ELF-1 (cell line): ENCODE measurements around the gene HOXB7.

ENCODE experiments used
- DNase-seq: peaks from one replicate; pipeline ENCODE4 v3.0.0-alpha.2; 2016; ENCODE audit warnings: low read depth, low spot score

Gene HOXB7

DNA sequence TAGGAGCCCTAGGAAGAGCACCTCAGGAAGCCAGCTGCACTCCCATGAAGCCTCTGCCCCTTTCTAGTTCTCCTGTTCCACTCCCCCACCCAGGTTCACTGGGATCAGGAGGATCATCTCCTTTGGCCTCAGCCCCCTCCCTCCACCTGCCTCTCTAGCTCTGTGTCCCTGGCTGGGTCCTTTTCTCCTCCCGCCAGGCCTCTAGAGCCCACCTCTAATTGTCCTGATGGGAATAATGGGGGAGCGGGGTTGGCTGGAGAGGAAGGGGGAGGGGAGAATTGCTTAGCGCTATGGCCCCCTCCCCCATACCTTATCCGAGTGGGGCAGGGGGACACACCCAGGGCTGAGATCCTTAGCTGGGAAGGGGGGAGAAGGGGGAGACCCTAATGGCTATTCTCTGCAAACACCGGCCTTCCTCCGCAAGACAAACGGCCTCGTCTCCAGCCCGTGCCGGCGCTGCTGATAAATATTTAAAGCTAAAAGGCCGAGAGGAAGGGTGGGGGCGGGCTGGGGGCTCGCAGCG lies 997 bp downstream of the HOXB7 start:
- DNase-seq: no peak

DNA sequence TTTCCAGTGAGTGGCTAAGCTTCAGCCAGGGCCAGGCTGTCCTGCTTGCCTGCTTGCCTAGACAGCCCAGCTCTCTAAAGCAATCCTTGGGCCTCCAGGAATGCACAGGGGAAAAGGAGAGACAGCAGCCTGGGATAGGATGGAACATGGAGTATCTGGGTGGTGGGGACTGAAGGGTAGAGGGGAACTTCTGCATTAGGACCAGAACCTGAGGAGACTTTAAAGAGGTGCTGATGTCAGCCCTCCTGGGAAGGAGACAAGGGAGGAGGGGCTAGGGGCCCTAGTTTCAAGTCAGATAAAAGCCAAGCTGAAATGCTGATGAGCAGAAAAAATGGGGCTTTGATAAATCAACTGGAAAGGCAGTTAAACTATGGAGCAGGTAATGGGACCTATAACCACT lies 1.8 kb downstream of the HOXB7 start:
- DNase-seq: peak; percentile 55

DNA sequence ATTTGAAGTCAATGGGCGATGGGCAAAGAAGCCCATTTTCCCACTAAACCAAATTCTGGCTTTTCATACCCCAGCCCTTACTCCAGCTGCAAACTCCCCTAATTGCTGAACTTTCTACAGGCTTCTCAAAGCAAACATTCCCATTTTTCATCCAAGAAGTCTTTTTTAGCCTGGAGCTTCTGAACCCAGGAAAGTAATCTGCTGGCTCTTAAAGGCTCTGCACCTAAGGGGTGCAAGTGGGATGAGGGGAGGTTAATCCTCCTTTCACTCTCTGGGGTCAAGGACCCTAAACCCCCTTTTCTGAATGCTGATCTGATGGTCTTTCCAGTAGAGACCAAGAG lies 2.4 kb downstream of the HOXB7 start:
- no peak for DNase-seq

DNA sequence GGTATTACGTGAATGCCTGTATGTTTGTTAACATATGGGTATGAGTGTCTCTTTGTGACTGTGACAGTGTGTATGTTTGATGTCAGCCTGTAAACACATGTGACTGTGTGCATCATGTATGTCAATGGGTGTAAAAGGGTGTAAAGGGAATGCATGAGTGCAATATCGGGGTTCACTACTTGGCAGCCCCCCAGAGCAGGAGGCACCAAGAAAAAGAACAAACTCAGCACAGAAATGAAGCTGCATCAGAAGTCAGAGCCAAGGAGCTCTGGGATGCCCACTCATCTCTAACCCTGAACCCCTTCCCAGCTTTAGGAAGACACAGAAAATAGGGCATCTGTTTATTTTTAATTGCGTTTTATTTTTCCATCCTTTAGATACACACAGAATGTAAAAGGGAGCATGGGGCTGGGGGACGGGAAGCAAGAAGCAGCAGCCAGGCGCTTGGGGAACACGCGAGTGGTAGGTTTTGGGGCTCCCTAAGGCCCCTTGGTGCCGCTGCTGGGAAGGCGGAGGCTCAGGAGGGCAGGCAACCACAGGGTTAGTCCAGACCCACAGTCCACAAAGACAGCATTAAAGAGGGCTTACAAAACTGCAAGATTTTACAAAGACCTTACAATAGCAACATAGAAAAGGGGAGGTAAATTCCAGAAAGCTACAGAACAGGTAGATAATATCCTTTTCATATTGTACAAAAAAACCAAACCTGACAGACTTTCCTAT lies 3.8 kb downstream of the HOXB7 start:
- DNase-seq: no peak

DNA sequence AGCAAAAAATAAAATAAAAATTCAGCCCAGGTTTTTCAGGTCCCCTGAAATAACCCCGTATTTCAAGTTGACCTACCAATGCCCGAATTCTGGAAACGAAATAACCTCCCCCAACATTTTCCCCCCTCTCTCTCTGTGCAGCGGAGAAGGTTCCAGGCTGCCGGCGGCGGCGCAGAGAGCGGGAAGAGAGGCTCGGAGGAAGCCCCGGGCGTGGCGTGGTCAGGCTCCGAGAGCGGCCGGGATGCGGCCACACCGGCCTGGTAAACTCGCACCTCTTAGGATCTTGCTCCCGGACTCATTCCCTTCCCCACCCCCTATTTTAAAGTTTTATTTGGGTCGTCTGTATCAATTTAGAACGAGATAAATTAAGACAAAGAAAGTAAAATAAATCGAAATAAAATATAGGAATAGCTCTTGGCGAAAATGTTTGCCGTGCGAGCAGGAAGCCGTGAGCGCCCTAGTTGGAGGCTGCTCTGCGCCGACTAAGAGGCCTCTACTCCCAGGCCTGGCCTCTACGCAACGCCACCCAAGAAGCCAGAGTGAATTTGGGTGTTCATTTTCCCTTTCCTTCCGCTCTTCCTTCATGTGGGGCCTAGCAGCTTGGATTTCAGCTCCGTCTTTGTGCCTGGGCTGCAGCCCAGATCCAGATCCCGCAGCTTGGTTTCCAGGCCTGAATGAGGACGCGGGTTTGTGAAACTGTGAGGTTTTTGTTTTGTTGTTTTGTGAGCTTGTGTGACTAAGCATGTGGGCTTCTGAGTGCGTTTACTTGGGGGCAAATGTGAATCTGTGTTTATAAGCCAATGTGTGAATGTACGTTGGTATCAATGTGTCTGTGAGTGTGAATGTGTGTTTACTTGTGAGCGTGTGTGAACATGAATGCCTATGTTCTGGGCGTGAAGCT lies 4.6 kb downstream of the HOXB7 start:
- peak; percentile 68 for DNase-seq

DNA sequence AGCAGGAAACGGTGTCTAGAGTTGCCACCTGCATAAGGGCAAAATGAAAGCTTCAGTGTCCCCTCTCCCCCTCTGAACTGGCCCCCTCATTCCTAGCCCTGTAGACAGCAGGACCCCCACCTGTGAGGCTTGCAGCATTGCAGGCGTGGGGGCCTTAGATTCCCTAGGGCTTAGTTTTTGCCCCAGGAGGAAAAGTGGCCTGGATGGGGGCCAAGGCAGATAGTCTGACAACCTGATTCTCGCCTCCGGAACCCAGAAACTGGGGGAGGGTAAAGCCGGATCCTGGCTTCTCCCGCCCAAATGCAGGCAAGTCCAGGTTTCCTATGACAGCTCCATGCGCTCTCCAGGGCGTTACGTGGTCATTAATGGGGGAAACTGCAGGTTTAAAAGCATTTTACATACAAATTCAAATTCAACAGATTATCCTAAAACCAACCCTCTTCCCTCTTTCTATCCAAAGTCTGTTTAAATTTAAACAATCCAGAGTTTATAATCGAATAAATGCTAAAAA lies 5.4 kb downstream of the HOXB7 start:
- DNase-seq: no peak

DNA sequence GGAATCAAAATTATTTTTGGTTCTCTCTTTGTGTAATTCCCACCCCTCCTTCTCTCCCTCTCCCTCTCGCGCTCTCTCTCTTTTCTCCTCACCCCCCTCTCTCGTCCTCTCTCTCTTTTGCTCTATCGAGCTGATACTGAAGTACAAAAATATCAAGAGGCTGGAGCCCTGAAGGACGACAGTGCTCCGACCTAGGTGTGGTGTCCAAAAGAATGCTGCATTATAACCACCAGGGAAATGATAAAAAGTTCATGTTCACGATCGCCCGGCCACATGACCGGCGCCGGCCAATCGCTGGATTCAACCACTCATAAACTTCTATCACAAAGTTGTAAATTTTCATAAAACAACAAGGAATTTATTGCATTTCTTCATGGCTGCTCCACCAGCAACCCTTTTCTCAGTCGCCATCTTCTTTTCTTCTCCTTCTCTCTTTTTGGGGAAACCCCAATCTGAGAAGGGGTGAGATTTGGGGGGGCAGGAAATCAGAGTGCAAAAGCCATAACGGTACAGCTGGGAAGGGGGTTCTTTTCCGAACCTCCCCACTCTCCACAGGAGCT lies 6.0 kb downstream of the HOXB7 start, which contains the start of gene HOXB6:
TSS of gene HOXB6 (minus strand) at position 217 of the 560 bp plus-strand sequence. CDS start 6,836 bp downstream, outside the sequence.
- no peak for DNase-seq

DNA sequence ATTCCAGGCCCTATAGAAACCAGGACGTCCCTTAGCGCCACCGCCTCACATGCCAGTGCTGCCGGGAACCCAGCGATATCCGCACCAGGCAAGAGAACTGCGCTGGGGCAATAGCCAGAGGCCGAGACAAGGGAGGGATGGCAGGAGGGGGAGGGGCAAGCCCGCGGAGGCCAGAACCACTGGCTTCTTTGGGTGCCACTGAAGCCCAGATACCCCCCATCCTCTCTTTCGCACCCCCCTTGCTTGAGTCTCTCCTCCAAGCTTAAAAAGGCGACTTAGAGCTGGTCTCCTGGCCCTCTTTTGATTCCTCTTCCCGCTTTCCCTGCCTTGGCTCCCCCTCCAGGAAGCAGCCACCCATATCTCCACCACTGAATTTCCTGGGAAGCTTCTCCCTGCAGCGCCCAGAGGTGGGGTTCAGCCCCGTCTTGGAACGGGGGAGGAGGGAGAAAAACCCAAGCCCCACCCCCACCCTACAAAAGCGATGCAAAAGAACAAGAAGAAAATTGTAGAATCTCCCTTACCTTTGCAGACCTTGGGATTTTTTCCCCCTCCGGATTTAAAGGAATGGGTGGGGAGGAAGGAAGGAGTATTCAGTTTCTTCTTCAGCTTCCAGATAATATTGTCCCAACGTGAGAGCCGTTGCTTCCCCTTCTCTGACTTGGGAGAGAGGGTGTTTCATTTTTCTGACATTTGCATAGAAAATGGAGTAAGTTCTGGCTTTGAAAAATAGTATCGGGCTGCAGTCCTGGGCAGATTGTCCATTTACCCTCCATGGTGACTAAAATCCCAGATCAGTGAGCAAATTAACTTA lies 6.7 kb downstream of the HOXB7 start:
- peak; percentile 72 for DNase-seq

DNA sequence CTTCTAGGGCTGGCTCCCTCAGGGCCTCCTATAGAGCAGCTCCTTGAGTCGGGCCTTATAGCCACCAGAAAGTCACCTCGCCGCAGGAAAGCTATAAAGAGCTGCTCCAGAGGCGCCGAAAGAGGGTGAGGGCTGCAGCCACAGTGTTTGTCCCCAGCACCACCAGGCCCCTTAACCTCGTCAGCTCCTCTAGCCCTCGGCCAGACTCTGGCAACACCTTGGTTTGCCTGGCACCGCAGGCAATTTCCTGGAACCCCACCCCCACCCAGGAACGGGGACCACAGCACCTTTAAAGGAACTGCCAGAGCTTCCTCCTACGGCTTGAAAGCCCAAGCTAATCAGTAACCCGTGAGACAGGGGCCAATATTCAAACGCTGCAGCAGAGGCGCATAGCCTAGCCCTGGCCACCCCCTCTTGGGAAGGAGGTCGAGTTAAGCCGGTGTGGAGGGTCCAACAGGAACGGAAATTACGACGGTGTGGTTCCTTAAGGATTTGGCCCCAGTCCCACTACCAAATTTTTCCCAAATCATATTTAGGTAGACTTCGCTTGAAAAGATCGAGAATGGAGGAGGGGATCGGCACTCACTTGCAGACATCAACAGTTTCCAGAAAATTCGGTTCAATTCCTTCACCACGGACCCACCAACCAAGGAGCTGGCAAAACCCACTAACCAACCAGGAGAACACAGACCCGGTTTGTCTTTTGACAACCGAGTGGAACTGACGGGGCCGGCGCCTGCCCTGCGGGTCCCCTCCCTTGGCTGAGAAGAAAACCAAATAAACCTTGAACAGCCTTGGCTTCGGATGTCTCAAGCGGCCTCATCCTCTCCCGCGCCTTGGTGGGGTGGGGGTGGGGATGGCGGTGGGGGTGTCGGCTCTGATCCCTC lies 9.0 kb downstream of the HOXB7 start:
- DNase-seq: peak; percentile 68

DNA sequence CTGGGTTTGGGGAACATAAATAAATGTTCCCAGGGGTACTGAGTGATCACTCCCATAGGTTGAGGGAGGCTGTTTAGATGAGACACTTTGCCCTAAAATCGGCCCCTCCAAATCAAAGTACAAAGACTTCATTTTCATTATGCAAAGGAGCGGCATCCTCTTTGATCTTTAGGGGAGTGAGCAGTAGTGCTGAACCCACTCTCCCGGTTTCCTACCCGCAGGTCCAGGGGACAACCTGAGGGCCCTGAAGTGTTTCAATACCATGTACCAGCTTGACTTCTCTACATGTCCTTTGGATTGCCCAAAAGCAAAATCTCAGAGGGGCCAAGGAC lies 9.6 kb downstream of the HOXB7 start:
- no peak for DNase-seq

DNA sequence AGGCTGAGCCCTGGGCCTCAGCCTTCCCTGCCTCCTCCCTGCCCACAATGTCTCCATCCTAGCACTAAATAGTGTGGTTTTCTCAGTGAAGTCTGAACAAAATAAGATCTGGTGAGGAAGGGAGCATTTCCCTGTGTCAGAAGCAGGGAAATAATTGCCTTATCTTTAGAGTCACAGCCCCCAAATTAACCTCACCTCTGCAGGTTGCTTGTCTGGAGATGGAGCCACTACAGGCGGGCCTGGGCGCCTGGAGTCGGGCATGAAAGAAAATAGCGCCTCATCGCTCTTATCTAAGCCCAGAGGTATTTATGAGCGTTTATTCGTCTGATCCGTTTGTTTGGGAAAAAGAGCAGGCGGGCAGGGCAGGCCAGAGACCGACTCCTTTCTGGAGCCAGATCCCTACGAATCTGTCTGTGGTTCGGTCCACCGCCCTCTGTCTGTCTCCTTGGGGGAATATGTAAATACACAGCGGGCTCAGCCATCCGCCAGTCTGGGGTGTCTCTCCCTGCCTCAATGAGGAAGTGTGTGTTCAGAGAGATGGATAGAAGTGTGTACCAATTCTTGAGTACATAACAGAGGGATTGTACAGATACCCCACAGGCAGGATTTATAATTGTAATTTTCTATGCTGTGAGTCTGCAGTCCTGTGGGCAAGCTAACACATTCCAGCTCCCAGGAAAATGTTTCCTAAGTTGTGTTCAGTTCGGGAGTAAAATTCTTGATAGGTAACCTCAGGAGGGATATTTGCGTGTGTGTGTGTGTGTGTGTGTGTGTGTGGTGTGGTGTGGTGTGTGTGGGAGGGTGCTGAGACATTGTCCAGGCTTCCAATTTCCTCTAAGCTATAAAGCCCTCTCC lies 10.3 kb downstream of the HOXB7 start:
- peak; percentile 86 for DNase-seq

DNA sequence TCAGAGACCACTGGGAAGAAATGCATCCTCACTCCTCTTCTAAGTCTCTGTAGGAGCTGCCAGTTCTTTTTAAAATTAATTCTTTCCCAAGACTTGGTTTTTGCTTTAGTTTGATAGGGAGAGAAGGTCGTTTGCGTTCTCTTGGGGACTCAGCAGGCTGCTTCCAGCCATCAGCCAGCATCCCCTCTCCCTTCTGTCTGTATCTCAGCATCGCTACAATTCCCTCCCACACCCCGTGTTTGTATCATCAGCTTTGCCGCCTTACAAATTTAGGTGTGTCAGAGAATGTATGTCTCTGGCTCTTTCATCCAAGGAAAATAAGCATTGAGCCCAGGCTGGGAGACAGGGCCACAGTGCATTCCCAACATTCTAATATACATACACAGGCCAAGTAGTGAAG lies 11.5 kb downstream of the HOXB7 start:
- no peak for DNase-seq

DNA sequence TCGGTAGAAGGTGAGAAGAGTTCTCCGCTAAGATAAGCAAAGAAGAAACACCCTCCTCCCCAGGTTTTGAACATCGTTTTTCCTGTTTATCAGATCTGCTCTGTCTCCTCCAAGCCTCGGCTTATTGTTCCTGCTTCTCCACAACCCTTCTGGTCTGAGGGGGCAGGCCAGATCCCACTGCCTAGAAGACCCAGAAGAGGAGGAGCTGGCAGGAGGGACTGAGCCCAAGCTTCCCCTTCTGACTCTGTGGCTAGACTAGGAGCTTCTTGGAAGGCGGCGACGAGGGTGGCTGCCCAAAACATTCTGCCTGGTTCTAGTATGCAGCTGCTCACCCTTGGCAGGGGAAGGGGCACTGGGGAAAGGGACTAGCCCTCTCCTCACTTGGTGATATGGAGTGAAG lies 12.1 kb downstream of the HOXB7 start:
- no peak for DNase-seq

DNA sequence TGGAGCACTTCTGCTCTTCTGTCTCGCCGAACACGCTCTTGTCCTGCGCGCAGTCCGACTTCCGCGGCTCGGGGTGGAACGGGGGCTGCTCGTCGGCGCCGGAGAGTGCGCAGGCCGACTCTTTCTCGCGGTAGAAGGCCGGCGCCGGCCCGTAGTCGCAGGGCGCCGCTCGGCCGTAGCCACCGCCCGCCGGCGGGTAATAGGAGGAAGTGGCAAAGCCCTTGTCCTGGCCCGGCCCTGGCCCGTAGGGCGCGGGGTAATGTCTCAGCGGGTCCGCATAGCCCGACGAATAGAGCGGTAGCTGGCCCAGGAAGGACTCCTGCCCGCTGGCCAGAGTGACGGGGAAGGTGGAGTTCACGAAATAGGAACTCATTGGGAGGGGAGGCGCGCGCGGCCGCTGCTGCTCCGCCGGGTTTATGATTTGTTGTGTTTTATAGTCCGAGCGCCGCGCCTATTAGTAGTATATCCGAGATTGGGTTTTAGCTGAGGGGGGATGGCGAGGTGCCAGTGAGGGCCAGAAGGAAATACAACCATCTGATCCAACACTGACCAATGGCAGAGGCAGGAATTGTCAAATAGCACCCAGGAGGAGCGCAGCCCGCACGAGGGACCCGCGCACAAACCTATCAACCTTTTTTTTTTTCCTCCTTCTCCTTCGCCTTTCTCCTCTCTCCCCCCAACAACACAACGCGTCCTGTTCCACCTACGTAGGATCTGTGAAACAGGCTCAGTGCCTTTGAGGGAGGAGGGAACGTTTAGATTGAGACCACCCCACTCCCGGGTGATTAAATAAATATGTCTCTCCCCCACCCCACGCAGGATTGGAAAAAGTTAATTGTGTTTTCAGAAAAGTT lies 12.8 kb downstream of the HOXB7 start:
- DNase-seq: peak; percentile 67

DNA sequence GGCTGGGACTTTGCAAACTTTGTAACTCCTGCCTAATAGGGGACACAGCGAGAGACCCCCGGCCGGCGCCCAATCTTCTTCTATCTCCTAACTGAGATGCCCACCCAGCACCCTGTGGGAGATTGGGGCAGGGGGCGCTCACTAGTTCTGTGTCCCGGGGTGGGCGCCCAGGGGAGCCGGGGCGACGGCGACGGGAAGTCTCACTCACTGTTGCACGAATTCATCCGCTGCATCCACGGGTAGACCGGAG lies 13.4 kb downstream of the HOXB7 start:
- DNase-seq: no peak

DNA sequence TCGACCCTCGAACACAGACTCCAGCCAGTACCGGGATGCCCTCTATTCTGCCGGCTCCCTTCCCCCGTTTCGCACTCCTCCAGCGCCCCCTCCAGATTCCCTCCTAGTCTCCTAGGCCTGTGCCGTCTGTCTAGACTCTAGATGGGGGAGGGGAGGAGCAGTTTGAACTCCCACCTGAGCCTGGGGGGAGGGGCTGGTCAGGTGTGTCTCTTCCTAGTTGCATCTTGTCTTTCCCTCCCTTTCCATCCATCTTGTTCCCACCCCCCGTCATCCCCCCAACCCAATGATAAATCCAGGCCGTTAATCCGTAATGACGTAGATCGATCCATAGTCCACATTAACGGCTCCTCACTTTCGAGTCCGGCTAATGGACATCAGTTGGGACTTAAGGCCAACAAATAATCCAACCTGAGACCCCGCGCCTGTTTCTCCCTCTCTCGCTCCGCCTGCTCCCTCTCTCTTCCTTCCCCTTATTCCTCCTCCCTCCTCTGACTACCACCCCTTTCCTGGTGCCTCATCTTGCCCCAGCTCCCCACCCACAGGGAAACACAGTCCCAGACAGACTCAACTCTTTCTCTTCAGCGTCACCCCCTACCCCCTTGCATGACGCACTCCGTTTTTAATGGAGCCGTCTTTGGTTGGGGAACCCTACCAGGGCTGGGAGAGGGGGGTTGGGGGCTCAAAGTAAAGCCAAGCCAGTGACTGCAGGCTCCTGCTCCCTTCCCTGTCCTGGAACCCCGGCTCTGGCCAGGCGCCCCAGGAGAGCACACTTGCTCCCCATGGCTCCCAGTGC lies 13.9 kb downstream of the HOXB7 start:
- no peak for DNase-seq

DNA sequence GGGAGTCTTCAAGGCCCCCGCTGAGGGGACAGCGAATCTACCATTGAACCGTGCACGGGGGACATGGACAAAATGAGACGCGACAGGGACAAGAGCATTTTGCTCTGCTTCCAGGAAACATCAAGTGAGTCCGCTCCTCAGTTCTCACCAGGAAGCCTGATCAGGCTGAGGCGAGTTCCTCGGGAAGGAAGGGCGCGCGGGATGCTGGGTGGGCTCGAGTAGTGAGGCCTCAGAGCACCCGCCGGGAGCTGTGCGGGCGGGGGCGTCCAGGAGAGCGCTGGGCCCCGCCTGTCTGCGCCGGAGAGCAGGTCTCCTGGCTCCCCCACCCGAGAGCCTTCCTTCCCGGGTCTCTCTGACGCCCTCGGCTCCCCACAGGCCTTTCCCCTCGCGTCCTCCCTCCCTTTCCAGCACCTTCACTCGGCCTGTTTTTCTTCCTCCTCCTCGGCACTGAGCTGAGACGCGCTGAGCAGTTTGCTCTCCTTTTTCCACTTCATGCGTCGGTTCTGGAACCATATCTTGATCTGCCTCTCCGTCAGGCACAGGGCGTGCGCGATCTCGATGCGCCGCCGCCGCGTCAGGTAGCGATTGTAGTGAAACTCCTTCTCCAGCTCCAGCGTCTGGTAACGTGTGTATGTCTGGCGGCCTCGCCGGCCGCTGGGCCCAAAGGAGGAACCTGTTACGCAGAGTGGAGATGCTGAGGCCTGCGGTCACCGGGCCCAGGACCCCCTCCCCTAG lies 14.7 kb downstream of the HOXB7 start:
- DNase-seq: peak; percentile 64
